ENCODE measurements around the gene DYNLRB2.

The DYNLRB2 gene

DNA sequence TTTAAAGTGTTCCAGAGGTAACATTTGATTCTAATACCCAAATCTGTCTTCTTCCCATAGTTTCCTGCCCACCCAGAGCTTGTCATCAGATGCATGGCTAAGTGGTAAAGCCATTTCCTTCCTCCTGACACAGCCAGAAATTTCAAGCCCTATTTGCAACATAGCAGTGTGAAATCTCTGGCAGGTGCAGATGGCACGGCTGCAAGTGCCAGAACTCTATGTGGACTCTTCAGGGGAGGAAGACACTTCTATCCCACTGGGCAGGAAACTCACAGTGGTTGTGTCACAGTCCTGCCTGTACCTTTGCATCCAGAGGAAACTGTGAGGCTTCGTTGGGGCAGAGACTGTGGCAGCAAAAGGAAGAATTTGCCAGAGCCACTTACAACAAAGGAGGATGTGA lies 13.2 kb downstream of the DYNLRB2 start:
- DNase-seq: no peak

DNA sequence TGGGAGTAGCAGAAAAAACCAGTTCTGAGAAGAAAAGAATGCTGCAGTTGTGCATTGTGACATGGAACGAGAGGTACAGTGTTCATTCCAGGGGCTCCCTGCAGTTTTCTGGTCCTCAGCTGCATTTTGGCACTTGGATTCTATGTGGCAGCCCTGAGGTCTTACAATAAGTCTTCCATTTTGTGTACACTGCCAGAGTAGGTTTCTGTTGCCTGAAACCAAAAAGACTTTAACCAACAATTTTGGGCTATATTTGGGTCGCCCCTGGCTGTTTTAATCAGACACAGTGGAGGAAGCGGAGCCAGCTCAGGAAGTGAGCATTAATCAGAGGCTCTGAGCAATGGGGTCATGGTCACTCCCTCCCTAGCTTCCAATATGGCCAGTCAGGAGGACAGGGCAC lies 15.7 kb downstream of the DYNLRB2 start:
- DNase-seq: no peak

DNA sequence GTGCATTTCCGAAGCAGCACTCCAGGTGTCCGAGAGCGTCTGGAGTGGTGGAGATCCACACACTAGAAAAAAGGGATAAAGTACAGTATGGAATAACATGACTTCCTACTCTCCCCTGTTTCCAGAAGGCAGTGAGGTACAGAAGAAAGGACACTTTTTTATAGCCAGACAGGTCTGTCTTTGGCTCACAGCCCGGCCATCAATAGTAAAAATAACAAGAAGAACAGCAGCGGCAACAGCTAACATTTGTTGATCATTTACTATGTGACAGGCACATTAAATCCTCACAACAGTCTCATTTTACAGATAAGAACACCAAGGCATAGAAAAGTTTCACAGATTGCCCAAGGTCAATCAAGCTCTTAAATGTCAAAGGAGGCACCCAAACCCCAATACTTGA lies 16.2 kb downstream of the DYNLRB2 start:
- DNase-seq: no peak

DNA sequence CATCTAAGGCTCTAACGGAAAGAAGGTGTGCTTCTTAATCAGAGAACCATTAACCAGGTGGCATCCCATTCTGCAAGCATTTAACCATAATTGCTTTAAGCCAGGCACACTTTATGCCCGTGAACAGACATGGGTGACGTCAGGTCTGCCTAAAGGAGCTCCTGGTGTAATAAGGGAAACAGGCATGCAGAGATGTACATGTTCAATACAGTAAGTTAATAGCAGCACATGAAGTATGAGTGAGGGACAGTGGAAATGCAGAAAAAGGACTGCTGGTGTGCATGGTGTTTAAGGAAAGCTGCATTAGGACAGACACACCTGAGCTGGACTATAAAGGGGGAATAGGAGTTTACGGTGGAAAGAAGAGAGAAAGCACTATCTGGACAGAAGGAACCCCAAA lies 18.6 kb downstream of the DYNLRB2 start:
- DNase-seq: no peak

DNA sequence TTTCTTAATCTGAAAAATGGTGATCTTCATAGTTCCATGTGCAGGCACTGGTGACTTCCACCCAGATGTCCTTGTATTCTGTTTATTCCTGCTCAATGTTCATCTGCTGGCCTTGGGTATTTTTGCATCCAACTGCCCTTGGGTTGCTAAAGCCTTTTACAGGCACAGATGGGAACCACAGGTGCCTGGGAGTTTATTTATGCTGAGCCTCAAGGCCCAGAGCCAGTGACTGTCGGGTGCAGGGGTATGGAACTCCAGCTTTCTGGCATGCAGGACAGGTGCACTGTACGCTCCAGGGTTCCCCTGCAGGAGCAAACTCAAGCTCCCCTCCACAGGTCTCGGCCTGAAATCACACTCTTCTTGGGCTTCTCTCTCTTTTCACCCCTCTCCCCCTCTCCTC lies 22.3 kb downstream of the DYNLRB2 start:
- DNase-seq: no peak

DNA sequence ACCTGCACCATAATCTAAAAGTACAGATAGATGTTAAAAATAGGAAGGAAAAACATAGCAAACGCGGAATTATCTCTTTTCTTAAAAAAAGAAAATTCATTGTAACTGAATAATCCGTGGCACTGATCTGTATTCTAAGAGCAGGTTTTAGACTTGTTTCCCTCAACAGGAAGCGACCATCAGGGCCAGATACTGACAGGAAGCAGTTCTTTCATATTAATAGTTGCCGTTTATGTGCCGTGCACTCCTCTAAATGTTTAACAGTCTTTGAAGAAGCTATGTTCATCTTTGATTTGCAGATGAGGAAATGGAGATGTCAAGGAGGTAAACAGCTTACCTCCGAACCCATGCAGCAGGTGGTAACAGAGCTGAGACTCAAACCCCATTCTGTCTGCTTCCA lies 23.6 kb downstream of the DYNLRB2 start:
- DNase-seq: no peak

DNA sequence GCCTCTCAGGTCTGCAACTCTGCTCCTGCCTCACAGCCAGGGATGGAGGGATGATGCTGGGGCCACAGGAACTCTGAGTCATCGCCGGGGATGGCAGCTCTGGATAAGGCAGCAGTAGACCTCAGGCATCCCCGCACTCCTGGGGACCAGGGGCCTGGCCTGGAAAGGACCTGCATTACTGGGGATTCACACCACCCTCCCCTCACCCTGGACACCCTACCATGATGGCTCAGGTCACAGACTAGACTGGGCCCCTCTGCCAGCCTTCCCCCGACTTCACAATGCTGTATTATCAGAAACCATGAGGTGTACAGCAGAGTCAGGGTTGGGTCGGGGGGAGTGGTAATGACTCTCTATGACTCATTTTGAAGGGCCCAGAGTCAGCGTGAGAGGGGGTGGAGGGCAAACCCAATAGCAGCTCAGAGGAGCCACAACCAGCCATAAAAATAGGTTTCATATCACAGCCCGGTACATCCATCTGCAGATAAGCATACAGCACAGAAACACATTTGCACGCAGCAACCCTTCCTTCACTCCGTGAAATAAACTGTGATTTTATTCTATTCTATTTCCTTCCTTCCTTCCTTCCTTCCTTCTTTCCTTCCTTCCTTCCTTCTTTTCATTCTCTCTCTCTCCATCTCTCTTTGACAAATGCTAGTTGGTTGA lies 28.8 kb downstream of the DYNLRB2 start:
- DNase-seq: no peak

DNA sequence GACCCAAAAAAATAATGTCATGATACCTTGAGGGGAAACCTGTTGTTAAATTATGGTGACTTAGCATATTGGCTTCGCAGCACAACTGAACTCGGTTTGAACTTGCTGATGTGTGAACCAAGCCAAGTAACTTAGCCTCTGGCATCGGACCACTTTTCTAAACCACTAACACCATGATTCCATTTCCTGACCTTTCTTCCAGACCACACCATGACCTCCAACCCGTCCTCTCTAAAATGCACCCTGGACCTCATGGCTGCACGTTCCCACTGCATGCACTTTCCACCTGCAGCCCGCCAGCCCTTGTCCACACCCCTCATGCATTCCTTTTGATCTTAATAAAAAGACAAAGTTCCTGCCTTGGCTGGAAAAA lies 29.3 kb downstream of the DYNLRB2 start:
- no peak for DNase-seq

DNA sequence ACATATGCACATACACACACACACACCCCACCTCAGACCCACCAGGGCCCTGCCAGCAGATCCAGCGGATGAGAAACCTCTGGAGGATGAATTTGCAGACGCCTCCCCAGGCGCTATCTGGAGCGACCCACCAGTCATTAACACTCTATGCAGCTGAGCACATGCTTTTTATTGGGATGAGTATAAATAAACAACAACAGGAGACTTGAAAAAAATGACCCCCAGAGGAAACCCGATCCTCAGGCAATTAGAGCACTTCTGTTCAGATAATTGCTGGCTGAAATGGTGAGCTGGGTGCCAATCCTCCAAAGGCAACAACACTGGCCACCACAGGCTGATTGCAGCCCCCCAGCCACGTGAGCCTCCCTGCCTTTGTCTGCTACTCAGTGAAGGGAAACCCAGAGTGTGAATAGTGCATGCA lies 32.9 kb downstream of the DYNLRB2 start:
- DNase-seq: peak; percentile 4

DNA sequence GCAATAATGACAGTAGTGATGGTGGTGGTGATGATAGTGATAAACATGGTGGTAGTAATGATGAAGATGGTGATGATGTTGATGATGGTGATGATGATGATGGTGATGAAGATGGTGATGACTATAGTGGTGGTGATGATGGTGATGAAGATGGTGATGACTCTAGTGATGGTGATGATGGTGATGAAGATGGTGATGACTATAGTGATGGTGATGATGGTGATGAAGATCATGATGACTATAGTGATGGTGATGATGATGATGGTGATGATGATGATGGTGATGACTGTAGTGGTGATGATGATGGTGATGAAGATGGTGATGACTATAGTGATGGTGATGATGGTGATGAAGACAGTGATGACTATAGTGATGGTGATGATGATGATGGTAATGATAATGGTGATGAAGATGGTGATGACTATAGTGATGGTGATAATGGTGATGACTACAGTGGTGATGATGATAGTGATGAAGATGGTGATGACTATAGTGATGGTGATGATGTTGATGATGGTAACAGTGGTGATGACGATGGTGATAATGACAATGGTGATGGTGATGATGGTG lies 35.6 kb downstream of the DYNLRB2 start:
- DNase-seq: no peak

DNA sequence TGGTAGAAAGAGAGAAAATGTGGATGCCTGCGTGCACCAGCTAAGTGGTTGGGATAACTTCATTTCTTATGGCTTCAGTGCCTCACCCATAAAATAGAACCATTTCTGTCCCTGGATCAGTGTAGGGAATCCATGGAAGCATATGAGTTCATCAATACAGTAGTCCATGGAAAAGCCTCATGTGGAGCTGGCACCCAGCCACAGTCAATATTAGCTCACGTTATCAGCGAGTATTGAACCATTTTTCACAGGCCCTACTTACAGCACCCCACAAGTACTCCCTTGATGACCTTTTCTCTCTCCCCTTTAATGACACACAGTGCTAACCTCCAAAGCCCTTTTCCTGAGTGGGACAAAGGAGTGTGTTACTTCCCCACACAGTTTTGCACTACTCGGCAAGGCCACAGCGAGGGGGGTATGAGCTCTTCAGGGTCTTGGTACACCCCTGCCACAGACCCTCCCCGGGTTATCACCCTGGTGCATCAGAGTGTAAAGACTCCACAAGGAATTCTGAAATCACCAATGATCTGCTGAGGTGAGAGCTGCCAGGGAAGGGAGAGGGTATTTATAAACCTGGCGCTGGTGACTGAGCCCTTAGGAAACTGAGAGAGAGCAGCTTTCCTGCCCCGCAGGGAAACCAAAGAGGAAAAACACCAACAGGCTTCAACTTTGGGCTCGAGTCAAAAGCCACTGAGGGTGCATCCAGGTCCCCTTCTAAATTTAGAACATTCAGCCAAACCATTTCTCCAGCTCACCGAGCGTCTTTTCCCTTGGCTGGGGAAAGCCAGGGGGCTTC lies 36.9 kb downstream of the DYNLRB2 start:
- DNase-seq: no peak

DNA sequence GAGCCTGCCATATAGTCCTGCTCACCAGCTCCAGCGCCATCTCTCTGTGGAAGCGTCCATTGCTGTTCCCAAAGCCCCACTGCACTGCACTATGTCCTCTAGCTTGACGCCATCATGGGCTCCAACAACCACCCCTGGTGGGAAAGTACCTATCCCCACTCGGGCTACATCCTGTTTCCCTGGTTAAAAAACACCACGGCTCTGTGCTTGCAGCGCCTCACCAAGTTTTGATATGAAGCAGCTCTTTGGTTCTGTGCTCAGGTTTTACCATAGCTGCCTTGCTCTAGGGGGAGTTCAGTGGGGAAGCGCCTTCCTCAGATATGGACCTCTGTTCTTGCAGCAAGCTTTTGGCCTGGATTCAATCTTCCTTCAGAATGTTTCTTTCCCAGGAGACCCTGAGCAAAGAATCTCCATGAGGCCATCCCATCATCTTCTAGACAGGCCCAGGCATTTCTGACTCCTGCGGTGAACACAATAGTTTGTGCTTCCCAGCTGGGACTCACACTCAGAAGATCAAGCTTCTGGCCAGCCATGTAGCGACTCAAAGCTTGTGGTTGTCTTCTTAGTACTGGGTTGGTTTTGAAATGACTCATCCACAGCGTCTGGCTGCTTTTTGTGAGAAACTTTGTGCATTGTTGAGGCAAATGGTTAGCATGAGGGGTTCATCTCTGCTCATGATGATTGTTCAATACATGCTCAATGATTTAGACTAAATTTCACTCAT lies 39.5 kb downstream of the DYNLRB2 start:
- DNase-seq: no peak

DNA sequence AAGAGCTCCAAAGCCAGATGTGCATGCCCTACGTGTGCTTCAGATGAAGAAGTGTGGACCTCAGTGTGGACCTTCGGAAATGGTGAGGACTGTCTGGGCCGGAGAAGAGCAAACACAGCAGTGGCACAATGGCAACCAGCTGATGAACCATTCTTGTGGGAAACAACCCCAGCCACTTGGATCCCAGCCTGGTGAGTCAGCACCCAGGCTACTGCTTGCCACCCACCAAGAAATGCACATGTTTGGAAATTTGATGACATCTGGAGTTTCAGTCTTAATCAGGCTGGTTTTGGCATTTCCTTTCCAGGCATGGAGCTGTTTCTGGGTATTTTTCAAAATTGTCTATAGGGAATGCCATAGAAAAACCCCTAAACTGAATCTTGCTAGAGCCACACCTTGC lies 42.7 kb downstream of the DYNLRB2 start:
- no peak for DNase-seq

DNA sequence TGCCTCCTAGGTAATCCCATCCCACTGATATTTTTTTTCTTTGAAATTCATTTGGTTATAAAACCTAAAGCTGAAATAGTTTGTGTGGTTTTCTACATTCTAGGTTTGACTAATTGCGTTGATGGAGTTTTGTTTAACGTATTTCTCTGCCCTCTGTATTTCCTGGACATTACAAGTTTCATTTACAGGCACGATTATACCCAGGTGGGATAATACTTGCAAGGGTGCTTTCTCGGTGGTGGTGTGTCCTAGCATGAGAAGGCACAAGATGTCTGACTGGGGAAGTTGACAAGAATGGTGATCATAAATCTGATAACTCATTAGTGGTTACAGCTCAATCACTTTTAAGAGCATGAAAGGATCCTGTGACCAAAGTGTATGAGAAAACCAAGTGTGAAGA lies 45.0 kb downstream of the DYNLRB2 start:
- no peak for DNase-seq

DNA sequence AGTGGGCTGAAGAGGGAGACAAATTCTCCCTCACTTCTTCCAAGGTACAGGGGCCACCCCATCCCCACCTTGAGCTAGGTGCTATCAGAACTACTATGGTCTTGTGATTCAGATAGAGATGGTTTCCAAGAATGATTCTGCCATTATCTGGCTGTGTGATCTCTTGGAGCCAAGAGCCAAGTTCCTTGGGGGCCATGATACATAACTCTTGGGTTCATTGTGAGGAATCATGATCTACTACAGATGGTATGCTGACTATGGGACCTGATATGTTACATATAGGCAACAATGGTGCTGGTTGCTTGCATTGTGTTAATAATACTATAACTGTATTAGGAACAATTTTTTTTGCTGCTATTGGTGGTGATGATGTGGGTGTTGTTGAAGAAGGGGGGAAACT lies 45.7 kb downstream of the DYNLRB2 start:
- DNase-seq: no peak

DNA sequence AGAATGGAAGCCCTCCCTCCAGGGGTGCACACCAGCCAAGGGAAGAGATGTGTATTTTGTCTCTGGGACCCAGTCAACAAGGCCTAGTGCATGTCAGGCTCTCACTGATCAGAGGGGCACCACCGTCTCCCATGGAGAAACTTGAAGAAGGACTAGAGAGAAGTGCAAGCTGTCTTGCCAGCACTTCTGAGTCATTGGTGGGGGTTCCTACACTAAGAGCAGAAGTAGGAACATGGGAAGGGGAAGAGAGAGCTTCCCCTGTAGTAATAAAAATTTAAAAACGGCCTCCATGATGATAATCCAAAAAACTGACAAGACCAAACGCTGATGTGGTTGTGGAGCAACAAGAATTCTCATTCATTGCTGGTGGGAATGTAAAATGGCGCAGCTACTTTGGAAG lies 46.3 kb downstream of the DYNLRB2 start:
- no peak for DNase-seq

DNA sequence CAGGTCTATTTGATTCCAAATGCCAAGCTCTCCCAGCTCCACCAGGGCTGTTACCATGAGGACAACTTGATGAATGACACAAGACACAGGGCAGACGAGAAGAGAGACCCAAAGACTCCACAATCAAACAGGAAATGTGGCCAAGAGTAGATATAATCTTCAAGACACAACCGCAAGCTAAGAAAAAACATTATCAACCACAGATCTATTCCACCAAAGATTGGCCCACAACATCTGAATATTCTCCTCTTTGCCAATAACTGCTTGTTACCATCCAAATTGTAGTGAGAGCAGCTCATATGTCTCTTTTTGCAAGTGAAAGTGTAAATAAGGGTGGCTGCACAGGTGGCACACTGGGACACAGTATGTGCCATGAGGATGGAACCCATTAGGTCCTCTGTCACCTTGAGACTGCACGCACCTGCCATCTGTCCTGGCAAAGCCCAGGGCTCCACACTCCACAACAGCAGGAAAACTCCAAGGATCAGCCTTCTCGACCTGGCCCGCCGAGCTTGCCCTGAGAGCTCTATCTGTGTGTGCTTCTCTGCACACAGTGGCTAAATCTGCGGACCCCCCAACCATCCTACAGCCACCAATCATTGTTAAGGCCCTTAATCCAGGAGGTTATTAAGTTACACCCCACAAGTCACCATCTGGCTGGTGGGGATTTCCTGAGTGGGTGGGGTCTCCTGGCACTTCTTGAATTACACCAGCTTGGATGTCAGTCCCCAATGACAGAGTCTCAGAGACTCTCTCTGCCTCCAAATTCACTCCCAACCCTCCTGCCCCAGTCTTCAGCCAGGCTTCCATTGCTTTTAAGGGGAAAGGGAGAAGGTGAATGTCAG lies 50.5 kb downstream of the DYNLRB2 start:
- DNase-seq: no peak

DNA sequence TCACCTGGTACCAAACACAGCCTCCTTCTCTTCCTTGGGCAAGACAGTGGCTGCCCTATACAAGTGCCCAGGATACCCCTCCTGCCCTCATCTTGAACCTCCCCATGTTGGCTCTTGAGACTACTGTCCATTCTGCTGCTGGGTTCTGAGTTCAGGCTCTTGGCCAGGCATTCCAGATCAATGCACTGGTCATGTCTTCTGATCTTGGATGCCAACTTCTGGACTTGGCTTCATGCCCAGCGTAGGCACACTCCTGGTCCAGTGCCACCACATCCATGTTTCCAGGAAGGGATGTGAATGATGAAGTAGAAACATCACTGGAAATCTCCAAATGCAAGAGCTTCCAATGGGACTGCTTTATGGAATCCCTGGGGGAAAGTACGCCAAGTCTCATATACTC lies 51.5 kb downstream of the DYNLRB2 start:
- no peak for DNase-seq

DNA sequence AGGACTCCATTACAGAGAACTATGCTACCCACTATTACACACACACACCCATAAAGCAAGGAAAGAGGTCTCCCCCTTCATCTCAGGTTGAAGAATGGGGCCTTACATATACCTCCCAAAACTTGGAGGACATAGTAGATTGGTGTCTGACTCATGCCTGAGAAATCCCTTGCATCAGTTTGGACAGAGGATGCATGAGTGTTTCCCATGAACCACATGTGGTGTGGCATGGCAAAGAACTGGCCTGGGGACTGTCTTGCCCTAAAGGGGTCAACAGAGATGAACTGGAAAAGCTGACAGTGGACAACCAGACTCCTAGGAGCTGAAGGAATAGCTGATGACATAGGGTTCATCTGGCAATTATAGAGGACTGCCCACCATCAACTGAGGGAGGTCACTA lies 54.0 kb downstream of the DYNLRB2 start:
- no peak for DNase-seq

DNA sequence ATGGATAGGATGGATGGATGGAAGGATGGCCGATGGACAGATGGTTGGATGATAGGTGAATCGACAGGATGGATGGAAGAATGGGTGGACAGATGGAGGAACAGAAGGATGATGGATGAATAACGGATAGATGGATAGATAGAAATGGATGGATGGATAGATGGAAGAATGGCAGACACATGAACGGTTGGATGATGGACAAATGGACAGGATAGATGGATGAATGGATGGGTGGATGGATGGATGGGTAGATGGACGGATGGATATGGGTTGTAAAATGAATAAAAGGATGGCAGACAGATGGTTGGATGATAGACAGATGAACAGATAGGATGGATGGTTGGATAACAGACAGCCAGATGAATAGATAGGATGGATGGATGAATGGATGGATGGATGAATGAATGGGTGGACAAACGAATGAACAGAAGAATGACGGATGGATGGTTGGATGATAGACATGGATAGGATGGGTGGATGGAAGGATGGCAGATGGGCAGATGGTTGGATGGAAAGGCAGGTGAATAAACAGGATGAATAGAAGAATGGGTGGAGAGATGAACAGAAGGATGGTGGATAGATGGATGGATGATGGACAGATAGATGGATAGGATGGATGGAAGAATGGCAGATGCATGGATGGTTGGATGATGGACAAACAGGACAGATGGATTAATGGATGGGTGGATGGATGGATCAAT lies 55.9 kb downstream of the DYNLRB2 start:
- no peak for DNase-seq

DNA sequence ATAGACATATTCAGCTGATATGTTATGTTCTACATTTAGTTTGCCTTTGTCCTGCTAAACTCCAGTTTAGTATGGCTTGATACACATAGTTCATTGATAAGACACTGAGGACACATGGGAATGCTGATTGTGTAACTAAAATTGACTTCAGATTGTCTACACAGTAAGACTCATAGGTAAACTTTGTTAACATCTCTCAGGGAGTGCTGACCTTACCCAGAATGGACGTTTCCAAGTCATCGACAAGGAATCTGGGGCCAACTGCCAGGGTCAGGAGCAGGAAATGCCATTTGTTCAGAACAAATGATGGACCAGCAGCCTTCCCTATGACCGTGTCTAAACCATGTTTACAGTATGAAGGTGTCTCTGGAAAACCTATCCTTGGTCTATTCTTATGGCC lies 58.7 kb downstream of the DYNLRB2 start:
- DNase-seq: no peak

Measured in retina (tissue), 1 donor.